Measurements from ENCODE around the gene CYBA. TPM values are rescaled to one million over a fixed set of nuclear protein-coding genes. Genes with fewer than 3 reads are reported as not detected.

CYBA gene
- polyA plus RNA-seq (ENCODE audit: insufficient read length in 3 of 3), result 100 to 1,000 TPM; 155 to 194 (median 158) TPM
- long read RNA-seq, donor 1, transcript CYBA-201 (6 exons, 797 nt), result major isoform, 269 of 330 reads
- long read RNA-seq, donor 1, transcript CYBA-204 (4 exons, 1,052 nt), result minor isoform, 11 of 330 reads
- long read RNA-seq, donor 1, partial matches to known transcripts, result 46 of 330 reads
- long read RNA-seq, donor 1, other reads (novel, unspliced or antisense), result 0 of 330 reads
- long read RNA-seq, donor 2, transcript CYBA-204 (4 exons, 1,052 nt), result minor isoform, 9 of 291 reads
- long read RNA-seq, donor 2, transcript CYBA-201 (6 exons, 797 nt), result major isoform, 245 of 291 reads
- long read RNA-seq, donor 2, partial matches to known transcripts, result 33 of 291 reads
- long read RNA-seq, donor 2, other reads (novel, unspliced or antisense), result 0 of 291 reads
- long read RNA-seq, donor 3, transcript CYBA-204 (4 exons, 1,052 nt), result minor isoform, 9 of 222 reads
- long read RNA-seq, donor 3, transcript CYBA-201 (6 exons, 797 nt), result major isoform, 167 of 222 reads
- long read RNA-seq, donor 3, partial matches to known transcripts, result 43 of 222 reads
- long read RNA-seq, donor 3, other reads (novel, unspliced or antisense), result 0 of 222 reads
- long read RNA-seq, donor 4, transcript CYBA-201 (6 exons, 797 nt), result major isoform, 265 of 329 reads
- long read RNA-seq, donor 4, transcript CYBA-204 (4 exons, 1,052 nt), result minor isoform, 7 of 329 reads
- long read RNA-seq, donor 4, partial matches to known transcripts, result 54 of 329 reads
- long read RNA-seq, donor 4, other reads (novel, unspliced or antisense), result 0 of 329 reads
- long read RNA-seq, donor 5, transcript CYBA-201 (6 exons, 797 nt), result major isoform, 117 of 136 reads
- long read RNA-seq, donor 5, partial matches to known transcripts, result 15 of 136 reads
- long read RNA-seq, donor 5, other reads (novel, unspliced or antisense), result 0 of 136 reads
- long read RNA-seq, donor 6, transcript CYBA-201 (6 exons, 797 nt), result major isoform, 261 of 292 reads
- long read RNA-seq, donor 6, partial matches to known transcripts, result 29 of 292 reads
- long read RNA-seq, donor 6, other reads (novel, unspliced or antisense), result 0 of 292 reads
- long read RNA-seq, donor 7, transcript CYBA-204 (4 exons, 1,052 nt), result minor isoform, 5 of 303 reads
- long read RNA-seq, donor 7, transcript CYBA-201 (6 exons, 797 nt), result major isoform, 235 of 303 reads
- long read RNA-seq, donor 7, partial matches to known transcripts, result 62 of 303 reads
- long read RNA-seq, donor 7, other reads (novel, unspliced or antisense), result 0 of 303 reads
- long read RNA-seq, donor 8, transcript CYBA-201 (6 exons, 797 nt), result major isoform, 32 of 36 reads
- long read RNA-seq, donor 8, partial matches to known transcripts, result 0 of 36 reads
- long read RNA-seq, donor 8, other reads (novel, unspliced or antisense), result 0 of 36 reads
- long read RNA-seq, donor 9, transcript CYBA-201 (6 exons, 797 nt), result major isoform, 234 of 296 reads
- long read RNA-seq, donor 9, transcript CYBA-204 (4 exons, 1,052 nt), result minor isoform, 5 of 296 reads
- long read RNA-seq, donor 9, transcript CYBA-210 (5 exons, 1,415 nt), result minor isoform, 6 of 296 reads
- long read RNA-seq, donor 9, partial matches to known transcripts, result 50 of 296 reads
- long read RNA-seq, donor 9, other reads (novel, unspliced or antisense), result 0 of 296 reads
- long read RNA-seq, donor 10, transcript CYBA-201 (6 exons, 797 nt), result major isoform, 193 of 238 reads
- long read RNA-seq, donor 10, transcript CYBA-210 (5 exons, 1,415 nt), result minor isoform, 5 of 238 reads
- long read RNA-seq, donor 10, transcript CYBA-204 (4 exons, 1,052 nt), result minor isoform, 7 of 238 reads
- long read RNA-seq, donor 10, partial matches to known transcripts, result 33 of 238 reads
- long read RNA-seq, donor 10, other reads (novel, unspliced or antisense), result 0 of 238 reads
- long read RNA-seq, donor 11, transcript CYBA-201 (6 exons, 797 nt), result major isoform, 136 of 170 reads
- long read RNA-seq, donor 11, partial matches to known transcripts, result 32 of 170 reads
- long read RNA-seq, donor 11, other reads (novel, unspliced or antisense), result 0 of 170 reads
- long read RNA-seq, donor 12, transcript CYBA-201 (6 exons, 797 nt), result major isoform, 247 of 290 reads
- long read RNA-seq, donor 12, transcript CYBA-210 (5 exons, 1,415 nt), result minor isoform, 5 of 290 reads
- long read RNA-seq, donor 12, transcript CYBA-204 (4 exons, 1,052 nt), result minor isoform, 11 of 290 reads
- long read RNA-seq, donor 12, partial matches to known transcripts, result 27 of 290 reads
- long read RNA-seq, donor 12, other reads (novel, unspliced or antisense), result 0 of 290 reads
- long read RNA-seq, donor 13, transcript CYBA-210 (5 exons, 1,415 nt), result minor isoform, 5 of 157 reads
- long read RNA-seq, donor 13, transcript CYBA-201 (6 exons, 797 nt), result major isoform, 113 of 157 reads
- long read RNA-seq, donor 13, partial matches to known transcripts, result 37 of 157 reads
- long read RNA-seq, donor 13, other reads (novel, unspliced or antisense), result 0 of 157 reads
- long read RNA-seq, donor 14, result 0 reads
- long read RNA-seq, donor 15, result 0 reads
- long read RNA-seq, donor 16, transcript CYBA-201 (6 exons, 797 nt), result major isoform, 223 of 316 reads
- long read RNA-seq, donor 16, transcript CYBA-210 (5 exons, 1,415 nt), result minor isoform, 10 of 316 reads
- long read RNA-seq, donor 16, transcript CYBA-204 (4 exons, 1,052 nt), result minor isoform, 6 of 316 reads
- long read RNA-seq, donor 16, partial matches to known transcripts, result 76 of 316 reads
- long read RNA-seq, donor 16, other reads (novel, unspliced or antisense), result 0 of 316 reads

GRCh38 chr16:88650749-88651275, at the start of gene CYBA:
Gene CYBA, minus strand, starts transcription at chr16:88651053. Its CDS starts 40 bp downstream, at chr16:88651013.
- no peak for DNase-seq

GRCh38 chr16:88700322-88700635, 49.4 kb upstream of the CYBA start:
- no peak for DNase-seq

GRCh38 chr16:88699180-88699579, 48.3 kb upstream of the CYBA start:
- no peak for DNase-seq

- no peak for DNase-seq
Observed at GRCh38 chr16:88698646-88699045, 47.8 kb upstream of the CYBA start.

- DNase-seq, result no peak
Observed at GRCh38 chr16:88697831-88698615, 47.2 kb upstream of the CYBA start.

- no peak for DNase-seq
Observed at GRCh38 chr16:88697116-88697830, 46.4 kb upstream of the CYBA start.

GRCh38 chr16:88696441-88696840, 45.6 kb upstream of the CYBA start:
- no peak for DNase-seq

DNA sequence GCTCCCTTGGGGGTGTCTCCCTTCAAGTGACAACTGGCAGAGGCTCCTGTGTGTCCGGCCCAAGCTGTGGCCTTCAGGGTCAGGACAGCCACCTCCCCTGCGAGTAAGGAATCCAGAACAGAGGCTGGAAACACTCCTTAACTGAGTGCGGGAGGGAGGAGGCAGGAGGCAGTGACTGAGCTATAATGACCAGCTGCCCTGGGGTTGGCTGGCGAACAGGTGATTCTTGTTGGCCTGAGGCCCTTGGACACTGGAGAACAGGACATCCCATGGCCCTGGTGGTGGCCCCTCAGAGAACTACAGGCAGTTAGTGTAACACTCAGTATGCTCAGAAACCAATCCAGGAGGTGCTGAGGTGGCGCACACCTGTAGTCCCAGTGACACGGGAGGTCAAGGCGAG, 44.9 kb upstream of the CYBA start:
- DNase-seq, result no peak

GRCh38 chr16:88695218-88695617, 44.4 kb upstream of the CYBA start:
- DNase-seq, result no peak

- DNase-seq, result no peak
Observed at GRCh38 chr16:88694221-88695087, 43.6 kb upstream of the CYBA start.

DNA sequence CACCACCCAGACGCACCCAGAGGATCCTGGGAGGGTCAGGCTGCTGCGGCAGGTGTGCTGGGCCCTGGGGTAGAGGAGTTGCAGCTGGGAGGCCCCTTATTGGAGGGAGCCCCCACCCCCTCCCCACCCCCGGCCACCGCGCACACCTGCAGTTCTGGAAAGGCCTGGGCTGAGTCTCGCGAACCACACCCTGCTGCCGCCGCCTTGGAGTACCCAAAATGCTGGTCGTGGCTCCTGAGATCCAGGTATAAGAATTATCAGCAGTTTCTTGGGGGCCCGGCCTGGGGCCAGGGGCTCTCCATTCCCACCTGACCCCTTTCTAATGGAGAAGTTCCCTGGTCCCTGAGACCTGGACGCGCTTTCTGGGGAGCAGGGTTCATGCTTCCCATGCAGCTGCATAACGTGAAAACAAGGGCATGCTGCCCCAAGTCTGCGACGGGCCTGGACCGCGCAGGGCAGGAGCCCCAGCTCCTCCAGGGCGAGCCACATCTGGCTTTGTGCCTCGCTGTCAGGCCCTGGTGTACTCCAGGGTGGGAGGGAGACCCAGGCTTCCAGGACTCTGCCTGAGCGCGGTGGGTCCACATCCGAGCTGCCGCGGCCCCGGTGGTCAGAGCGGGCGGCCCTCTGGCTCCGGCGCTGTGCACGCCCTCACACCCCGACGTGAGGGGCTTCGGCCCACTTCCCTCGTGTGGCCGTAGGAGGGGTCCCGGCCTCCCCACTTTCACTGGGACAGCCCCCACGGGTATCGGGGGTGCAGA, 42.7 kb upstream of the CYBA start:
- no peak for DNase-seq

GRCh38 chr16:88692861-88693260, 42.0 kb upstream of the CYBA start:
- DNase-seq, result no peak

DNA sequence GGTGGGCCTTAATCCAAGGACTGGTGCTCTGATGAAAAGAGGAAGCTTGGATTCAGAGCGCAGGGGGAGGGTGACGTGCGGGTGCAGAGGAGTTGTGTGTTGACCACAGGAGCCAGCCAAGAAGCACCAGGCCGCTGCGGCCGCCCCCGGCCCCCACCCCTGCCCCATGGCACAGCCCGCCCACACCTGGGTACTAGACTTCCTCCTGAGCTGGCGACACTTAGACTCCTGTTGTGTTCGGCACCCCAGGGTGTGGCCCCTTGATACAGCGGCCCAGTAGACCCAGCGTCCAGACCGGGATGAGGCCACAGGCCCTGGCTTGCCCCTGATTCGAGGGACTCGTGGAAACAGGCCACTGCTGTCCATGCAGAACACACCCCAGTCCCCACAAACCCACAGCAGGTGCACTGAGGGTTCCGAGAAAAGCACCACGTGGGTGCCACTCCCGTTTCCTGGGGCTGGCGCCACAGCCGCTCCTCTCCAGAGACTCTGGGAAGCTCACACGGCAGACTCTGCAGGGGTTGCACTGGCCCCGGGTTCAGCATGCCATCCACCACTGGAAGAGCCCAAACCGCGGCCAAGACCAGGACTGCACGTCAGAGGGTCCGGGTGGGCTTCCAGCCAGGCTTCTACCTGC, 41.2 kb upstream of the CYBA start:
- no peak for DNase-seq

DNA sequence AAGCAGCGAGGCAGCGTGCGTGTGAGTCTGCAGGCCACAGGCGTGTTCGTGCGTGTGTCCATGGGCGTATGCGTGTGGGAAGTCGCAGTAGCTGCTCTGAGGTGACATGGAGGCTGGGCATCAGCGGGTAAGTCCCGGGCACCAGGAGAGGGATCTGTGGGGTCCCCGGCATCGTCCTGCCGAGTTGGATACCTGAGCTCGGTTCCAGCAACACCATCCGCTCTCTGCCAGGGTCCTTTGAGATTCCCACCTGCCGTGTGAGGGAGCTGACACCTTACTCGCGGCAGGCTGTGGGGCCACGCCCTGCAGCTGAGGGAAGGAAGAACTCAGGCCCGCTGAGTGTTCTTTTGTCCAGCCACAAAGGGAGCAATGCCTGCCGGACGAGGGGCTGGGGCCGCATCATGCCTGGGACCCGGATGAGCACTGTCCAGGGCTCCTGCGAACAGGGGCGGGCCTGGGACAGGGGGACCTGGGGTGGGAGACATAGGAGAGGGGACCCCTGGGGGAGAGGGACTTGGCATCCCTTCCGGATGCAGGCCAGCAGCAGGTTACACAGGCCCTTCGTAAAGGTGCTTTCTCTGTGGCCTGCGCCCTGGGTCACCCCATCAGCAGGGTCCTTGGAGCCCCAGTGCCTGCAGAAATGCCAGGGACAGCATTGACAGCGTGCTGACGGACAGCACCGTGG, 40.4 kb upstream of the CYBA start:
- no peak for DNase-seq
